ENCODE measurements around the gene GPR17. TPM values are rescaled to one million over a fixed set of nuclear protein-coding genes. Genes with fewer than 3 reads are reported as not detected.

The GPR17 gene
- total and polyA plus RNA-seq, 10 donors: 0.09 to 1.9 (median 0.24) TPM; not detected in 4

- WGBS, 5 donors: 53 to 71% (median 68%) methylated on average over 19 to 24 of the region's 24 CpGs
- Histone ChIP-seq H3K27ac (peak overlapping the region in 7 of 8 donors; percentile 38 to 96 (median 55)), H3K9me3 (no peaks in the 10 kb centered on the region), H3K36me3 (peaks cover 0 to 15% (median 0%) of the 10 kb centered on the region in 6 donors), H3K4me3 (no peak overlapping the region), H3K27me3 (replicated peaks in 1 of 7) (no peaks in the 10 kb centered on the region), H3K4me1 (peaks cover 30 to 84% (median 63%) of the 10 kb centered on the region in 6 donors)
- DNase-seq: peak; percentile 82
- TF ChIP-seq POLR2AphosphoS5 (IDR thresholded peaks at IDR 0.05) (peak in 2 of 3 donors; percentile 16 to 55), CTCF (IDR thresholded peaks at IDR 0.05 in 8 of 11, conservative IDR thresholded peaks at IDR 0.05 in 3 of 11) (no peak), POLR2A (IDR thresholded peaks at IDR 0.05) (no peak)
- intact Hi-C loops (cut with DNase I; ENCODE audit: low total_unique reads): loop anchor here (10.0 kb wide), 1 partner anchor 52 kb away; no protein-coding TSS in a partner anchor
Observed at GRCh38 chr2:127646487-127647241, 711 bp downstream of the GPR17 start.

- H3K27ac ChIP-seq: peak overlapping the region in 6 of 8 donors; percentile 13 to 96 (median 59)
- H3K9me3 ChIP-seq: no peaks in the 10 kb centered on the region
- peak; percentile 72 for DNase-seq
- peaks cover 0 to 22% (median 0%) of the 10 kb centered on the region in 6 donors for H3K36me3 ChIP-seq
- no peak overlapping the region for H3K4me3 ChIP-seq
- H3K4me1 ChIP-seq: peaks cover 28 to 84% (median 63%) of the 10 kb centered on the region in 6 donors
- 80 to 92% (median 83%) methylated on average over 15 to 16 of the region's 16 CpGs for WGBS, 5 donors
- no peak for TF ChIP-seq POLR2A (IDR thresholded peaks at IDR 0.05)
- no peak for TF ChIP-seq CTCF (IDR thresholded peaks at IDR 0.05 in 8 of 11, conservative IDR thresholded peaks at IDR 0.05 in 3 of 11)
- TF ChIP-seq POLR2AphosphoS5 (IDR thresholded peaks at IDR 0.05): peak in 1 of 3 donors; percentile 7
- no peaks in the 10 kb centered on the region for H3K27me3 ChIP-seq (replicated peaks in 1 of 7)
- intact Hi-C loops (cut with DNase I; ENCODE audit: low total_unique reads): loop anchor here (10.0 kb wide), 1 partner anchor 53 kb away; no protein-coding TSS in a partner anchor
Observed at GRCh38 chr2:127647242-127648190, 1.6 kb downstream of the GPR17 start.

- Histone ChIP-seq H3K4me3 (no peak overlapping the region), H3K36me3 (peaks cover 0 to 30% (median 0%) of the 10 kb centered on the region in 6 donors), H3K4me1 (peaks cover 26 to 84% (median 64%) of the 10 kb centered on the region in 6 donors), H3K9me3 (no peaks in the 10 kb centered on the region), H3K27ac (peak overlapping the region in 5 of 8 donors; percentile 13 to 96 (median 63)), H3K27me3 (replicated peaks in 1 of 7) (no peaks in the 10 kb centered on the region)
- TF ChIP-seq CTCF (IDR thresholded peaks at IDR 0.05 in 8 of 11, conservative IDR thresholded peaks at IDR 0.05 in 3 of 11) (no peak), POLR2A (IDR thresholded peaks at IDR 0.05) (no peak), POLR2AphosphoS5 (IDR thresholded peaks at IDR 0.05) (no peak)
- DNase-seq: peak; percentile 70
- WGBS, 5 donors: 80 to 92% (median 89%) methylated on average over 4 to 6 of the region's 6 CpGs
- intact Hi-C loops (cut with DNase I; ENCODE audit: low total_unique reads): loop anchor here (10.0 kb wide), 1 partner anchor 54 kb away; no protein-coding TSS in a partner anchor
Observed at GRCh38 chr2:127648321-127648720, 2.4 kb downstream of the GPR17 start.

All from spleen (tissue), 11 donors.